K562 (cell line): ENCODE results near the gene ZIC2. TPM values are rescaled to one million over a fixed set of nuclear protein-coding genes. Genes with fewer than 3 reads are reported as not detected.

Source experiments
- ATAC-seq: fragments of 200-7000 bp; cut with Tn5 transposase; 3 replicates; pipeline ENCODE4 v1.9.1; 2020; ENCODE audit warnings: moderate library complexity
- BruUV-seq: library from RNA; stranded (reverse); fragments of 400-500 nt; replicated peaks from 2 replicates; lab custom pipeline; 2021; lab: Mats Ljungman, UMichigan
- CTCF ChIA-PET: fragments of 300-600 bp; formaldehyde crosslinking; extraction: SDS; loops from one replicate; lab custom pipeline; 2021; ENCODE audit warnings: low intra/inter-chr PET ratio; lab: Yijun Ruan, JAX
- POLR2A ChIA-PET: fragments of 300-600, 350-650 bp; sonication (Branson Sonifier 250); formaldehyde crosslinking; extraction: SDS; loops from one replicate; lab custom pipeline; 2021; ENCODE audit warnings: antibody characterized with exemption, inconsistent platforms; lab: Yijun Ruan, JAX
- DNase-seq, 4 experiments: peaks; one replicate each; pipeline versions ENCODE4 v3.0.0 to v3.0.0-alpha.2; 2011 to 2018; ENCODE audit warnings: low spot score in 3 of 4, mixed read lengths in 3 of 4; ENCODE audit errors: extremely low read depth in 1 of 4
- FAIRE-seq: peaks from 2 replicates; lab custom pipeline; 2011; peaks lifted over from hg19 to GRCh38; lab: Jason Lieb, UNC
- H2AFZ ChIP-seq: 2 replicates; pipeline ENCODE4 v1.6.0; 2011; ENCODE audit warnings: low read depth, low read length, control low read depth, inconsistent platforms
- H3K27ac ChIP-seq: fragments of 200-600 bp; 3 replicates; pipeline ENCODE4 v1.8.0; 2011; ENCODE audit warnings: low read depth, mild to moderate bottlenecking, control low read depth, inconsistent platforms, low read length, moderate library complexity, mixed read lengths; ENCODE audit errors: extremely low read depth
- H3K27me3 ChIP-seq, 2 experiments: fragments of 300-600 bp in 1 of 2; 2 replicates in 1 of 2; 3 replicates in 1 of 2; pipeline versions ENCODE4 v1.6.0 to v1.8.0; 2011; ENCODE audit warnings: inconsistent platforms in 2 of 2, low read length in 2 of 2, mild to moderate bottlenecking in 1 of 2, mixed read lengths in 1 of 2, moderate library complexity in 1 of 2; ENCODE audit not compliant: control insufficient read depth in 2 of 2, insufficient read depth in 2 of 2
- H3K36me3 ChIP-seq: fragments of 300-600 bp; 3 replicates; pipeline ENCODE4 v1.8.0; 2011; ENCODE audit warnings: mild to moderate bottlenecking, low read length, inconsistent platforms; ENCODE audit not compliant: control insufficient read depth, insufficient read depth
- H3K4me1 ChIP-seq, 2 experiments: fragments of 200-600 bp in 1 of 2; replicated peaks in 1 of 2; 2 replicates in 1 of 2; 3 replicates in 1 of 2; pipeline versions ENCODE4 v1.5.1 to v1.8.0; 2011; ENCODE audit warnings: inconsistent platforms in 2 of 2, low read length in 2 of 2, mild to moderate bottlenecking in 1 of 2, mixed read lengths in 1 of 2, moderate library complexity in 1 of 2; ENCODE audit not compliant: control insufficient read depth in 2 of 2, insufficient read depth in 2 of 2
- H3K4me2 ChIP-seq: 2 replicates; pipeline ENCODE4 v1.6.1; 2011; ENCODE audit warnings: low read length, control low read depth, inconsistent platforms, mixed read lengths; ENCODE audit not compliant: insufficient read depth
- H3K4me3 ChIP-seq: fragments of 200-600 bp; sonication (generic), shearing (Covaris generic); 2 replicates; pipeline ENCODE4 v1.5.1; 2016; ENCODE audit warnings: control low read depth, inconsistent platforms
- H3K79me2 ChIP-seq: fragments of 200-600 bp; 3 replicates; pipeline ENCODE4 v1.8.0; 2011; ENCODE audit warnings: low read length, inconsistent platforms; ENCODE audit not compliant: control insufficient read depth, insufficient read depth
- H3K9ac ChIP-seq, 2 experiments: 2 replicates each; pipeline versions ENCODE4 v1.6.0 to v1.6.1; 2011; ENCODE audit warnings: low read depth in 2 of 2, low read length in 2 of 2, control low read depth in 1 of 2, inconsistent platforms in 1 of 2, mild to moderate bottlenecking in 1 of 2, mixed read lengths in 1 of 2; ENCODE audit not compliant: insufficient read depth in 1 of 2
- H3K9me1 ChIP-seq: one replicate; pipeline ENCODE4 v1.6.0; 2011; ENCODE audit warnings: inconsistent platforms, mild to moderate bottlenecking, low read length, moderate library complexity; ENCODE audit not compliant: control insufficient read depth, insufficient read depth
- H3K9me3 ChIP-seq: replicated peaks from 2 replicates; pipeline ENCODE4 v1.5.1; 2011; ENCODE audit warnings: low read depth, low read length, inconsistent platforms; ENCODE audit not compliant: control insufficient read depth, insufficient read depth
- H4K20me1 ChIP-seq: replicated peaks from 2 replicates; pipeline ENCODE4 v1.6.1; 2011; ENCODE audit warnings: low read length, inconsistent platforms, mixed read lengths; ENCODE audit not compliant: control insufficient read depth, insufficient read depth
- BDP1 ChIP-seq: IDR thresholded peaks from 3 replicates; pipeline ENCODE4 v1.6.1; 2011; ENCODE audit not compliant: insufficient read length, insufficient read depth
- CHD1 ChIP-seq: fragments of 200-600 bp; sonication (generic); IDR thresholded peaks from one replicate; pipeline ENCODE4 v1.6.1; 2012; ENCODE audit warnings: mild to moderate bottlenecking, moderate library complexity, low read length, inconsistent platforms
- NKRF ChIP-seq: fragments of 450-650 bp; IDR thresholded peaks from 2 replicates; pipeline ENCODE4 v1.6.1; 2016; ENCODE audit warnings: borderline replicate concordance
- RBFOX2 ChIP-seq: fragments of 200-400 bp; formaldehyde crosslinking; IDR thresholded peaks from 2 replicates; pipeline ENCODE4 v1.6.1; 2017; ENCODE audit warnings: low read depth, mild to moderate bottlenecking, low read length, moderate library complexity
- ZNF707 ChIP-seq: fragments of 250-450 bp; sonication (Bioruptor Pico); conservative IDR thresholded peaks from 2 replicates; pipeline ENCODE4 v1.8.0; 2022; ENCODE audit warnings: inconsistent platforms, mild to moderate bottlenecking, moderate library complexity
- WGBS: fragments of 100-300 bp; shearing (Covaris generic); methylation state at CpG from one replicate; pipeline ENCODE4 v1.1.6; 2016; ENCODE audit warnings: low coverage, mixed read lengths; ENCODE audit not compliant: insufficient coverage; ENCODE audit errors: missing lambda C conversion rate; 5-methylcytosine and 5-hydroxymethylcytosine counted together
- in situ Hi-C: fragments of 300-500 bp; cut with MboI; formaldehyde crosslinking; loops from 4 replicates; pipeline ENCODE4 v1.15.0; 2018; ENCODE audit warnings: inconsistent platforms, mixed read lengths
- intact Hi-C: fragments of 100-400 bp; cut with micrococcal nuclease; formaldehyde crosslinking; loops from 2 replicates; pipeline ENCODE4 v1.14.2; 2022
- polyA plus RNA-seq, 8 experiments: library from polyadenylated mRNA; depleted of rRNA in 4 of 8; stranded (reverse) in 5 of 8; unstranded in 3 of 8; fragments of >200 nt; fragmentation: Nextera tagmentation in 2 of 8; fragmentation: Illumina TruSeq in 1 of 8; extraction: Ambion mirVana in 2 of 8; extraction: Trizol in 1 of 8; gene quantifications; 2 replicates each; pipeline versions ENCODE4 v1.2.1 to v1.2.3, GENCODE V29; 2011 to 2014; ENCODE audit warnings: inconsistent platforms in 1 of 8, missing spikeins in 1 of 8
- total RNA-seq, 7 experiments: library from RNA; depleted of rRNA in 6 of 7; stranded (reverse); fragments of >200 nt in 6 of 7; fragmentation: Illumina TruSeq in 2 of 7; extraction: Trizol in 2 of 7; gene quantifications; 2 replicates each; pipeline versions ENCODE4 v1.2.1 to v1.2.3, GENCODE V29; 2011 to 2021; ENCODE audit warnings: low replicate concordance in 1 of 7

Gene ZIC2
- total and polyA plus RNA-seq, 9 of the 15 experiments (the other 6 are each of a cell fraction or from before 2014, with no cell fraction given): 1.8 to 18.0 (median 4.5) TPM

GRCh38 chr13:99984461-99985240 is 3.1 kb downstream of the ZIC2 start:
- H3K4me2 ChIP-seq: 0 out of 2 replicates have a peak overlapping the region, but pooled peaks have one; percentile 85
- intact Hi-C loops: loop anchor here (5.0 kb wide), 1 partner anchor 253 kb away; no protein-coding TSS in a partner anchor

GRCh38 chr13:99985241-99985874 is 3.8 kb downstream of the ZIC2 start:
- Histone ChIP-seq H3K27me3 (no peaks in the 10 kb centered on the region), H3K4me1 (peaks cover 5 to 36% of the 10 kb centered on the region in 2 experiments; a peak in 3 of 5 replicates), H3K9me3 (no peaks in the 10 kb centered on the region), H3K36me3 (peaks cover 14% of the 10 kb centered on the region; the same call in 1 of the 3 replicates), H3K4me3 (no peak overlapping the region), H2AFZ (no peak overlapping the region), H3K27ac (no peak overlapping the region), H3K9ac (no peak overlapping the region), H3K4me2 (no peak overlapping the region), H4K20me1 (no peaks in the 10 kb centered on the region), H3K9me1 (no peaks in the 10 kb centered on the region), H3K79me2 (peaks cover 31% of the 10 kb centered on the region)
- POLR2A ChIA-PET: no interaction called here
- BruUV-seq: no TSS peak
- peak; percentile 8; the same call in 1 of the 2 replicates for TF ChIP-seq RBFOX2
- no peak for TF ChIP-seq ZNF707 (CRISPR knock-in tag)
- TF ChIP-seq NKRF: no peak
- TF ChIP-seq CHD1: no peak
- intact Hi-C loops (no loop called here), in situ Hi-C loops (no loop called here)
- WGBS: no CpG with 5 or more reads among the region's 55 CpGs
- ATAC-seq (no peak), FAIRE-seq (no peak), DNase-seq (peak in 1 of 4 experiments; percentile 29)
- CTCF ChIA-PET: interaction anchor here (0.7 kb wide), 1 partner anchor 64 kb away, joined by 7 read pairs; no protein-coding TSS in a partner anchor

More at GRCh38 chr13:99984461-99985240, 3.1 kb downstream of the ZIC2 start:
- no peaks in the 10 kb centered on the region for H3K9me3 ChIP-seq
- in situ Hi-C loops: no loop called here
- H3K27ac ChIP-seq: no peak overlapping the region
- WGBS: 82% methylated on average over 21 of the region's 44 CpGs
- peak overlapping the region in 1 of 2 experiments; percentile 65; a peak in 2 of 4 replicates for H3K9ac ChIP-seq
- no TSS peak for BruUV-seq
- peak overlapping the region; percentile 59; the same call in 1 of the 2 replicates for H3K4me3 ChIP-seq
- ATAC-seq (no peak), DNase-seq (peak in 1 of 4 experiments; percentile 5), FAIRE-seq (no peak)
- H4K20me1 ChIP-seq: no peaks in the 10 kb centered on the region
- H3K9me1 ChIP-seq: no peaks in the 10 kb centered on the region
- ChIA-PET CTCF (no interaction called here), POLR2A (interaction anchor here (0.7 kb wide), 1 partner anchor 13 kb away, joined by 3 read pairs; no protein-coding TSS in a partner anchor)
- TF ChIP-seq BDP1 (no peak), RBFOX2 (peak; percentile 55)
- peaks cover 14% of the 10 kb centered on the region; the same call in 1 of the 3 replicates for H3K36me3 ChIP-seq
- no peak overlapping the region for H2AFZ ChIP-seq
- H3K79me2 ChIP-seq: peaks cover 31% of the 10 kb centered on the region
- H3K4me1 ChIP-seq: peaks cover 5 to 41% of the 10 kb centered on the region in 2 experiments; a peak in 3 of 5 replicates
- H3K27me3 ChIP-seq: no peaks in the 10 kb centered on the region
